Duodenal mucosa (tissue), 2 donors: ENCODE measurements around the gene ARHGEF25.
"Not testable (repeated sequence)": the region's sequence is repeated elsewhere in the genome, so short reads cannot be mapped to it uniquely, and the experiment has no call there.

ENCODE experiments used
- H3K27ac ChIP-seq: one replicate; pipeline ENCODE4 v1.7.0; 2013; ENCODE audit warnings: low read depth, low read length
- H3K27me3 ChIP-seq, 2 donors: one replicate each; pipeline ENCODE4 v1.7.0; 2013; ENCODE audit warnings: low read length in 2 of 2, control low read depth in 1 of 2; ENCODE audit not compliant: insufficient read depth in 2 of 2, control insufficient read depth in 1 of 2
- H3K36me3 ChIP-seq, 2 donors: one replicate each; pipeline ENCODE4 v1.7.0; 2013; ENCODE audit warnings: low read length in 2 of 2, control low read depth in 1 of 2; ENCODE audit not compliant: insufficient read depth in 2 of 2, control insufficient read depth in 1 of 2
- H3K4me1 ChIP-seq, 2 donors: one replicate each; pipeline ENCODE4 v1.7.0; 2013; ENCODE audit warnings: low read length in 2 of 2, control low read depth in 1 of 2; ENCODE audit not compliant: insufficient read depth in 2 of 2, control insufficient read depth in 1 of 2
- H3K4me3 ChIP-seq, 2 donors: one replicate each; pipeline ENCODE4 v1.7.0; 2013; ENCODE audit warnings: low read length in 2 of 2, low read depth in 1 of 2
- H3K9ac ChIP-seq, 2 donors: one replicate each; pipeline ENCODE4 v1.7.0; 2013; ENCODE audit warnings: low read length in 2 of 2, low read depth in 1 of 2
- H3K9me3 ChIP-seq, 2 donors: one replicate each; pipeline ENCODE4 v1.7.0; 2013; ENCODE audit warnings: low read length in 2 of 2, control low read depth in 1 of 2; ENCODE audit not compliant: control insufficient read depth in 1 of 2

ARHGEF25 gene

GRCh38 chr12:57636731-57637130 is 25.5 kb downstream of the ARHGEF25 start:
- not testable (repeated sequence) for H3K9me3 ChIP-seq, H3K9ac ChIP-seq, H3K36me3 ChIP-seq, H3K4me3 ChIP-seq, H3K27ac ChIP-seq, H3K4me1 ChIP-seq
- peaks cover 14% of the 10 kb centered on the region in 2 donors for H3K27me3 ChIP-seq

GRCh38 chr12:57637364-57637763 is 26.1 kb downstream of the ARHGEF25 start:
- peaks cover 8% of the 10 kb centered on the region in 2 donors for H3K27me3 ChIP-seq
- no peak overlapping the region for H3K9ac ChIP-seq
- peaks cover 4% of the 10 kb centered on the region in 2 donors for H3K4me1 ChIP-seq
- H3K4me3 ChIP-seq: no peak overlapping the region
- no peaks in the 10 kb centered on the region for H3K9me3 ChIP-seq
- no peak overlapping the region for H3K27ac ChIP-seq
- no peaks in the 10 kb centered on the region for H3K36me3 ChIP-seq

- Histone ChIP-seq H3K9ac (no peak overlapping the region), H3K27ac (no peak overlapping the region), H3K4me3 (no peak overlapping the region), H3K27me3 (peaks cover 4 to 7% of the 10 kb centered on the region in 2 donors), H3K9me3 (no peaks in the 10 kb centered on the region), H3K36me3 (no peaks in the 10 kb centered on the region), H3K4me1 (peaks cover 0 to 4% of the 10 kb centered on the region in 2 donors)
Observed at GRCh38 chr12:57638096-57638495, 26.9 kb downstream of the ARHGEF25 start.

GRCh38 chr12:57640175-57641042 is 29.2 kb downstream of the ARHGEF25 start:
- peaks cover 0 to 3% of the 10 kb centered on the region in 2 donors for H3K27me3 ChIP-seq
- no peak overlapping the region for H3K9ac ChIP-seq
- no peak overlapping the region for H3K27ac ChIP-seq
- no peaks in the 10 kb centered on the region for H3K9me3 ChIP-seq
- no peaks in the 10 kb centered on the region for H3K36me3 ChIP-seq
- H3K4me1 ChIP-seq: no peaks in the 10 kb centered on the region
- H3K4me3 ChIP-seq: no peak overlapping the region

GRCh38 chr12:57641699-57642442 is 30.6 kb downstream of the ARHGEF25 start:
- H3K27ac ChIP-seq: no peak overlapping the region
- H3K9ac ChIP-seq: no peak overlapping the region
- H3K9me3 ChIP-seq: peaks cover 0 to 3% of the 10 kb centered on the region in 2 donors
- no peak overlapping the region for H3K4me3 ChIP-seq
- peaks cover 0 to 3% of the 10 kb centered on the region in 2 donors for H3K27me3 ChIP-seq
- H3K4me1 ChIP-seq: no peaks in the 10 kb centered on the region
- no peaks in the 10 kb centered on the region for H3K36me3 ChIP-seq

- H3K27me3 ChIP-seq, H3K9ac ChIP-seq: not testable (repeated sequence)
Observed at GRCh38 chr12:57645990-57646658, 34.9 kb downstream of the ARHGEF25 start.

GRCh38 chr12:57646659-57647049 is 35.4 kb downstream of the ARHGEF25 start:
- not testable (repeated sequence) for H3K4me3 ChIP-seq, H3K27ac ChIP-seq, H3K9me3 ChIP-seq, H3K4me1 ChIP-seq, H3K9ac ChIP-seq, H3K36me3 ChIP-seq, H3K27me3 ChIP-seq

More at GRCh38 chr12:57645990-57646658, 34.9 kb downstream of the ARHGEF25 start:
- not testable (repeated sequence) for H3K4me3 ChIP-seq, H3K36me3 ChIP-seq, H3K4me1 ChIP-seq, H3K9me3 ChIP-seq, H3K27ac ChIP-seq

- no peaks in the 10 kb centered on the region for H3K9me3 ChIP-seq
- H3K27me3 ChIP-seq: no peaks in the 10 kb centered on the region
- H3K27ac ChIP-seq: no peak overlapping the region
- H3K4me3 ChIP-seq: no peak overlapping the region
- H3K36me3 ChIP-seq: no peaks in the 10 kb centered on the region
- no peak overlapping the region for H3K9ac ChIP-seq
- no peaks in the 10 kb centered on the region for H3K4me1 ChIP-seq
Observed at GRCh38 chr12:57654042-57654441, 42.8 kb downstream of the ARHGEF25 start.

- Histone ChIP-seq H3K9ac (no peak overlapping the region), H3K27me3 (no peaks in the 10 kb centered on the region), H3K4me1 (no peaks in the 10 kb centered on the region), H3K4me3 (no peak overlapping the region), H3K27ac (no peak overlapping the region), H3K9me3 (no peaks in the 10 kb centered on the region), H3K36me3 (no peaks in the 10 kb centered on the region)
Observed at GRCh38 chr12:57655541-57656240, 44.5 kb downstream of the ARHGEF25 start.
